ENCODE data around the gene LEMD2. TPM values are rescaled to one million over a fixed set of nuclear protein-coding genes. Genes with fewer than 3 reads are reported as not detected.

The LEMD2 gene
- polyA plus RNA-seq, 3 donors: 11.4 to 59.5 (median 13.8) TPM

- no peaks in the 10 kb centered on the region for H3K9me3 Mint-ChIP-seq
- no peak for DNase-seq
- no peak overlapping the region for H3K27ac ChIP-seq (ENCODE audit: low read depth in 1 of 2, low read length in 2 of 2)
- 95% methylated on average over 6 of the region's 7 CpGs for WGBS (ENCODE audit: insufficient coverage)
- TF ChIP-seq CTCF (IDR thresholded peaks at IDR 0.05): no peak
- intact Hi-C loops (cut with micrococcal nuclease): no loop called here
- no peaks in the 10 kb centered on the region for H4K20me1 ChIP-seq (ENCODE audit: insufficient read depth, low read length)
- no peak overlapping the region for H3K4me3 Mint-ChIP-seq
- no peak overlapping the region for H3K27ac Mint-ChIP-seq
- H3K9me3 ChIP-seq (replicated peaks in 1 of 2; ENCODE audit: control insufficient read depth in 1 of 2, insufficient read depth in 1 of 2, low read length in 2 of 2): no peaks in the 10 kb centered on the region
- no peaks in the 10 kb centered on the region for H3K27me3 ChIP-seq (ENCODE audit: control insufficient read depth in 2 of 2, insufficient read depth in 2 of 2, low read length in 2 of 2)
- H3K4me3 ChIP-seq (replicated peaks in 1 of 3; ENCODE audit: low read depth in 2 of 3, low read length in 3 of 3): no peak overlapping the region
- peaks cover 0 to under 1% of the 10 kb centered on the region in 2 donors for H3K4me1 ChIP-seq (ENCODE audit: control insufficient read depth in 1 of 2, insufficient read depth in 2 of 2, low read length in 2 of 2)
- peaks cover 4 to 15% (median 4%) of the 10 kb centered on the region in 3 donors for H3K27me3 Mint-ChIP-seq (ENCODE audit: low read depth in 3 of 3)
- no peaks in the 10 kb centered on the region for H3K36me3 ChIP-seq (replicated peaks in 1 of 2; ENCODE audit: control insufficient read depth in 1 of 2, insufficient read depth in 2 of 2, low read length in 2 of 2)
- no peaks in the 10 kb centered on the region for H3K36me3 Mint-ChIP-seq
- no peak overlapping the region for H2AFZ ChIP-seq (ENCODE audit: insufficient read depth, low read depth, low read length, poor library complexity, severe bottlenecking)
- no peak overlapping the region for H3K9ac ChIP-seq (ENCODE audit: insufficient read depth, low read length, poor library complexity, severe bottlenecking)
- peaks cover 6% of the 10 kb centered on the region for H3K4me1 Mint-ChIP-seq
- no peaks in the 10 kb centered on the region for H3K79me2 ChIP-seq (ENCODE audit: insufficient read depth, low read length)
- H3K4me2 ChIP-seq (replicated peaks; ENCODE audit: extremely low read depth, low read length, poor library complexity, severe bottlenecking): no peak overlapping the region
Measured at GRCh38 chr6:33745548-33745947, 43.4 kb downstream of the LEMD2 start.

- intact Hi-C loops (cut with micrococcal nuclease): no loop called here
- Histone ChIP-seq H3K27ac (ENCODE audit: low read depth in 1 of 2, low read length in 2 of 2) (no peak overlapping the region), H2AFZ (ENCODE audit: insufficient read depth, low read depth, low read length, poor library complexity, severe bottlenecking) (no peak overlapping the region), H3K36me3 (replicated peaks in 1 of 2; ENCODE audit: control insufficient read depth in 1 of 2, insufficient read depth in 2 of 2, low read length in 2 of 2) (no peaks in the 10 kb centered on the region), H3K9ac (ENCODE audit: insufficient read depth, low read length, poor library complexity, severe bottlenecking) (no peak overlapping the region), H3K79me2 (ENCODE audit: insufficient read depth, low read length) (no peaks in the 10 kb centered on the region), H3K9me3 (replicated peaks in 1 of 2; ENCODE audit: control insufficient read depth in 1 of 2, insufficient read depth in 1 of 2, low read length in 2 of 2) (no peaks in the 10 kb centered on the region), H4K20me1 (ENCODE audit: insufficient read depth, low read length) (no peaks in the 10 kb centered on the region), H3K4me3 (replicated peaks in 1 of 3; ENCODE audit: low read depth in 2 of 3, low read length in 3 of 3) (no peak overlapping the region), H3K4me1 (ENCODE audit: control insufficient read depth in 1 of 2, insufficient read depth in 2 of 2, low read length in 2 of 2) (peaks cover 5 to 6% of the 10 kb centered on the region in 2 donors), H3K4me2 (replicated peaks; ENCODE audit: extremely low read depth, low read length, poor library complexity, severe bottlenecking) (no peak overlapping the region), H3K27me3 (ENCODE audit: control insufficient read depth in 2 of 2, insufficient read depth in 2 of 2, low read length in 2 of 2) (no peaks in the 10 kb centered on the region)
- WGBS (ENCODE audit: insufficient coverage): 87% methylated on average over 8 of the region's 13 CpGs
- no peak for TF ChIP-seq CTCF (IDR thresholded peaks at IDR 0.05)
- DNase-seq: no peak
- Mint-ChIP-seq H3K27me3 (ENCODE audit: low read depth in 3 of 3) (peaks cover 1 to 14% (median 4%) of the 10 kb centered on the region in 3 donors), H3K4me3 (no peak overlapping the region), H3K4me1 (peaks cover 6% of the 10 kb centered on the region), H3K36me3 (no peaks in the 10 kb centered on the region), H3K9me3 (no peaks in the 10 kb centered on the region), H3K27ac (no peak overlapping the region)
Measured at GRCh38 chr6:33744895-33745546, 43.9 kb downstream of the LEMD2 start.

Measured in CD14-positive monocyte (primary cell).